Mammary epithelial cell (primary cell): ENCODE data around the gene CCNT1.

Experiments
- CTCF ChIP-seq, 2 donors: IDR thresholded peaks in 1 of 2; conservative IDR thresholded peaks in 1 of 2; 2 replicates each; pipeline ENCODE4 v1.5.1; 2011 to 2012; ENCODE audit warnings: inconsistent platforms in 2 of 2, low read length in 2 of 2, mild to moderate bottlenecking in 2 of 2, control low read depth in 1 of 2, low read depth in 1 of 2; ENCODE audit not compliant: insufficient read depth in 1 of 2; ENCODE audit errors: extremely low read depth in 1 of 2
- EZH2 ChIP-seq: IDR thresholded peaks from 2 replicates; pipeline ENCODE4 v1.6.1; 2012; ENCODE audit warnings: low read length, inconsistent platforms, borderline replicate concordance

GRCh38 chr12:48651681-48652080 is 64.8 kb downstream of the CCNT1 start:
- no peak for TF ChIP-seq CTCF (conservative IDR thresholded peaks at IDR 0.05 in 1 of 2, IDR thresholded peaks at IDR 0.05 in 1 of 2; ENCODE audit: extremely low read depth in 1 of 2, insufficient read depth in 1 of 2, low read depth in 1 of 2, low read length in 2 of 2)
- TF ChIP-seq EZH2 = no peak
